ENCODE results near the gene MRPL53.

DNA sequence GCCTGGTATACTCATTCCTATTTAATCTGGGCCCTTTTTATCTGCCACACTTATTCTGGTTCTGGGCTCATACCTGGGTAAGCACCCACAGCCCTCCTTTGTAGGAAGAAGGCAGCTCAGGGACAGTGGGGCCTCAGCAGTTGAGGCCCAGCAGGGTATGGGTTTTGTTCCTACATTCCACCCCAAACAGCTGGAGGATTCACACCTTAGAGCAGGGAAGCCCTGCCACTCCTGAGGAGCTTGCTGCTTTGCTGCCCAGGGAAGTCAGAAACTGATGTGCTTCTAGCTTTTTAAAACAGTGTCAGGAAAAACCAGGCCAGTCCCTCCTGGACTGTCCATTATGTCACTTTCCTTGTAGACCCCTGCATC is 28.1 kb upstream of the MRPL53 start:
- no peak for TF ChIP-seq POLR2A (IDR thresholded peaks at IDR 0.05; ENCODE audit: low read depth, low read length)
- TF ChIP-seq POLR2AphosphoS5 (IDR thresholded peaks at IDR 0.05; ENCODE audit: low read depth, low read length), result no peak

Data from GM12892 (cell line).